Measurements from ENCODE around the gene KMT5C.

The KMT5C gene

GRCh38 chr19:55368701-55369563 is 29.3 kb downstream of the KMT5C start (continued):
- no peak for TF ChIP-seq ZSCAN4 (tag by site-specific recombination; IDR thresholded peaks at IDR 0.05)
- TF ChIP-seq ZBTB8A (tag by site-specific recombination; IDR thresholded peaks at IDR 0.05), result peak; percentile 61
- TF ChIP-seq KLF8 (tag by site-specific recombination; IDR thresholded peaks at IDR 0.05), result peak; percentile 28; the same call in 1 of the 2 replicates
- no peak for TF ChIP-seq ZFP3 (tag by site-specific recombination; IDR thresholded peaks at IDR 0.05; ENCODE audit: low read depth)
- no peak for TF ChIP-seq ZNF394 (tag by site-specific recombination; IDR thresholded peaks at IDR 0.05; ENCODE audit: borderline replicate concordance)
- no peak for TF ChIP-seq KLF7 (tag by site-specific recombination; IDR thresholded peaks at IDR 0.05; ENCODE audit: borderline replicate concordance)
- 0 out of 2 replicates have a peak, but pooled peaks have one; percentile 33 for TF ChIP-seq ZNF561 (tag by site-specific recombination; IDR thresholded peaks at IDR 0.05; ENCODE audit: borderline replicate concordance)
- TF ChIP-seq ZNF639 (tag by site-specific recombination; IDR thresholded peaks at IDR 0.05), result no peak
- no peak for TF ChIP-seq RBAK (tag by site-specific recombination; IDR thresholded peaks at IDR 0.05)
- TF ChIP-seq ZNF549 (tag by site-specific recombination; IDR thresholded peaks at IDR 0.05), result no peak
- peak; percentile 47 for TF ChIP-seq SP2 (tag by site-specific recombination; IDR thresholded peaks at IDR 0.05)
- no peak for TF ChIP-seq ATF2 (tag by site-specific recombination; IDR thresholded peaks at IDR 0.05; ENCODE audit: low read depth)
- no peak for TF ChIP-seq ZNF423 (tag by site-specific recombination; IDR thresholded peaks at IDR 0.05)
- peak; percentile 89 for TF ChIP-seq KLF1 (tag by site-specific recombination; IDR thresholded peaks at IDR 0.05)
- no peak for TF ChIP-seq ZNF280C (tag by site-specific recombination; IDR thresholded peaks at IDR 0.05)
- TF ChIP-seq SP3 (tag by site-specific recombination; IDR thresholded peaks at IDR 0.05), result peak; percentile 60
- TF ChIP-seq ZNF184 (tag by site-specific recombination; IDR thresholded peaks at IDR 0.05), result no peak
- no peak for TF ChIP-seq ZNF274 (IDR thresholded peaks at IDR 0.05; ENCODE audit: low read length)
- TF ChIP-seq ZNF274 (tag by site-specific recombination; IDR thresholded peaks at IDR 0.05; ENCODE audit: borderline replicate concordance), result no peak
- TF ChIP-seq ZNF335 (tag by site-specific recombination; conservative IDR thresholded peaks at IDR 0.05), result no peak
- no peak for TF ChIP-seq TCF7L2 (IDR thresholded peaks at IDR 0.05; ENCODE audit: borderline replicate concordance, low read depth, low read length)
- no peak for TF ChIP-seq ZNF292 (tag by site-specific recombination; IDR thresholded peaks at IDR 0.05; ENCODE audit: borderline replicate concordance, low read depth)
- TF ChIP-seq ZNF692 (tag by site-specific recombination; IDR thresholded peaks at IDR 0.05), result no peak
- TF ChIP-seq KLF9 (tag by site-specific recombination; IDR thresholded peaks at IDR 0.05; ENCODE audit: low read depth), result peak; percentile 30; the same call in 1 of the 2 replicates
- no peak for TF ChIP-seq SCRT1 (tag by site-specific recombination; IDR thresholded peaks at IDR 0.05; ENCODE audit: borderline replicate concordance)
- TF ChIP-seq ZNF777 (tag by site-specific recombination; IDR thresholded peaks at IDR 0.05; ENCODE audit: borderline replicate concordance), result peak; percentile 70; the same call in 1 of the 2 replicates
- TF ChIP-seq ZNF114 (tag by site-specific recombination; IDR thresholded peaks at IDR 0.05), result no peak
- TF ChIP-seq ZNF580 (tag by site-specific recombination; IDR thresholded peaks at IDR 0.05), result no peak
